ENCODE data around the gene CCDC7. TPM values are rescaled to one million over a fixed set of nuclear protein-coding genes. Genes with fewer than 3 reads are reported as not detected.

Gene CCDC7
- total and polyA plus RNA-seq, 2 experiments from 2014 or later, result 4.2 to 6.4 TPM

DNA sequence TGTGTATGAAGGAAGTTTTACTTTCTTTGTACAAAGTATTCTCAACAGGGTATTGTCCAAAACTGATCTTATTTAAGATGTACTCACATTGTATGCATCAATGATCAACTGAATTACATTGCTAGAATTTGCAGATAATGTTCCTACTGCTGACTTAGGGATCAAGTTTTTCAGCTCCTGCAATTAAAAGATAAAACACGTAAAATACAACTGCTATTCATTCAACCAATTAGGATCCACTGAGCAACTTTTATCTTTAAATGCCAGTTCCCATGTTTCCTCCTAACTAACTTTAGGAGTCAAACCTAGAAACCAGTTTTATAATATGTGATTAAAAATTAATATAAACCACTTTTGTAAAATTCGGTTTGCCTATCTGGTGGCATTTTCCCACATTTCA is 476.2 kb downstream of the CCDC7 start:
- Histone ChIP-seq H3K36me3 (peaks cover 72% of the 10 kb centered on the region), H3K4me3 (no peak overlapping the region), H3K9me3 (ENCODE audit: low read depth) (no peaks in the 10 kb centered on the region), H3K27me3 (no peaks in the 10 kb centered on the region), H3K27ac (no peak overlapping the region), H3K4me1 (ENCODE audit: low read depth) (no peaks in the 10 kb centered on the region)
- TF ChIP-seq, protein P1, sequence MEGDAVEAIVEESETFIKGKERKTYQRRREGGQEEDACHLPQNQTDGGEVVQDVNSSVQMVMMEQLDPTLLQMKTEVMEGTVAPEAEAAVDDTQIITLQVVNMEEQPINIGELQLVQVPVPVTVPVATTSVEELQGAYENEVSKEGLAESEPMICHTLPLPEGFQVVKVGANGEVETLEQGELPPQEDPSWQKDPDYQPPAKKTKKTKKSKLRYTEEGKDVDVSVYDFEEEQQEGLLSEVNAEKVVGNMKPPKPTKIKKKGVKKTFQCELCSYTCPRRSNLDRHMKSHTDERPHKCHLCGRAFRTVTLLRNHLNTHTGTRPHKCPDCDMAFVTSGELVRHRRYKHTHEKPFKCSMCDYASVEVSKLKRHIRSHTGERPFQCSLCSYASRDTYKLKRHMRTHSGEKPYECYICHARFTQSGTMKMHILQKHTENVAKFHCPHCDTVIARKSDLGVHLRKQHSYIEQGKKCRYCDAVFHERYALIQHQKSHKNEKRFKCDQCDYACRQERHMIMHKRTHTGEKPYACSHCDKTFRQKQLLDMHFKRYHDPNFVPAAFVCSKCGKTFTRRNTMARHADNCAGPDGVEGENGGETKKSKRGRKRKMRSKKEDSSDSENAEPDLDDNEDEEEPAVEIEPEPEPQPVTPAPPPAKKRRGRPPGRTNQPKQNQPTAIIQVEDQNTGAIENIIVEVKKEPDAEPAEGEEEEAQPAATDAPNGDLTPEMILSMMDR (IDR thresholded peaks at IDR 0.05; ENCODE audit: low read depth, low read length), result no peak
- no peak for DNase-seq (ENCODE audit: low read depth in 1 of 2, low spot score in 1 of 2)

DNA sequence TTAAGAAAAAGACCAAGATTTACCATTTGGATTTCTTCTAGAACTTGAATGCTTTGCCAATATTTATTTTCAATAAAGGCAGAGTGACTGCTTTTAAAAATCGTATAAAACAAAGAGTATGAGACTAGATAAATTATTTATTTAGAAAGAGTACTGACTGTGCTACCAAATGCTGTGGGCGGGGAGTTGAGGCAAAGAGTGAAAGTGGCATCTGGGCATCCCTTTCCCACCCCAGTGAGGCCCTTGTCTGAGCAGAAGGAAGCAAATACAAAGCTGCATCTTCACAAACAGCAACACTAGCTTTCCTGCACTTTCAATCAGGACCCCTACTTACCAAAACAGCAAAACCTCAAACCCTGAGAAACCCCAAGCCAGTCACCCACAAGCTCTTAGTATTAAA is 477.2 kb downstream of the CCDC7 start:
- Histone ChIP-seq H3K4me1 (ENCODE audit: low read depth) (no peaks in the 10 kb centered on the region), H3K27ac (no peak overlapping the region), H3K36me3 (peaks cover 82% of the 10 kb centered on the region), H3K27me3 (no peaks in the 10 kb centered on the region), H3K9me3 (ENCODE audit: low read depth) (no peaks in the 10 kb centered on the region), H3K4me3 (no peak overlapping the region)
- no peak for DNase-seq (ENCODE audit: low read depth in 1 of 2, low spot score in 1 of 2)
- TF ChIP-seq, protein P1 (IDR thresholded peaks at IDR 0.05; ENCODE audit: low read depth, low read length), result no peak

GRCh38 chr10:32923849-32924248 is 477.9 kb downstream of the CCDC7 start:
- H3K4me1 ChIP-seq (ENCODE audit: low read depth), result no peaks in the 10 kb centered on the region
- no peak overlapping the region for H3K4me3 ChIP-seq
- DNase-seq (ENCODE audit: low read depth in 1 of 2, low spot score in 1 of 2), result no peak
- H3K27me3 ChIP-seq, result no peaks in the 10 kb centered on the region
- H3K9me3 ChIP-seq (ENCODE audit: low read depth), result no peaks in the 10 kb centered on the region
- H3K27ac ChIP-seq, result no peak overlapping the region
- TF ChIP-seq, protein P1 (IDR thresholded peaks at IDR 0.05; ENCODE audit: low read depth, low read length), result no peak
- peaks cover 81% of the 10 kb centered on the region for H3K36me3 ChIP-seq

Other genes with a start within 250 kb of the CCDC7 start
- 24.0 and 25.4 TPM in 2 replicates for gene EPC1, start 99.0 kb upstream of the CCDC7 start, total RNA-seq
- 12.9 and 14.4 TPM in 2 replicates for gene EPC1, start 99.0 kb upstream of the CCDC7 start, polyA plus RNA-seq

Data from cardiac muscle cell (in vitro differentiated cells and primary cell).